HCT116 (cell line): ENCODE data around the gene TRIM6. TPM values are rescaled to one million over a fixed set of nuclear protein-coding genes. Genes with fewer than 3 reads are reported as not detected.

ENCODE experiments used
- ATAC-seq: fragments of 200-7000 bp; cut with Tn5 transposase; 2 replicates; pipeline ENCODE4 v1.9.1; 2020; ENCODE audit warnings: mild to moderate bottlenecking, moderate library complexity
- BruUV-seq: library from RNA; stranded (reverse); fragments of 400-500 nt; replicated peaks from 2 replicates; lab custom pipeline; 2021; lab: Mats Ljungman, UMichigan
- CTCF ChIA-PET: fragments of 300-600 bp; sonication (Branson Sonifier 250); formaldehyde crosslinking; loops from one replicate; lab custom pipeline; 2021; ENCODE audit warnings: antibody characterized with exemption; lab: Charles Lee
- POLR2A ChIA-PET: fragments of 300-600, 350-600 bp; sonication (Branson Sonifier 250); formaldehyde crosslinking; loops from one replicate; lab custom pipeline; 2021; ENCODE audit warnings: antibody characterized with exemption; lab: Charles Lee
- RAD21 ChIA-PET, 2 experiments: fragments of 300-600 bp; sonication (Branson Sonifier 250); formaldehyde crosslinking; loops; one replicate each; lab custom pipeline; 2023; ENCODE audit warnings: low total read pairs in 2 of 2; ENCODE audit not compliant: uncharacterized antibody in 2 of 2, unreplicated experiment in 2 of 2, low non-redundant PET in 1 of 2; lab: Charles Lee
- DNase-seq: peaks from one replicate; pipeline ENCODE4 v3.0.0-alpha.2; 2010; ENCODE audit warnings: low read depth, low spot score
- H2AFZ ChIP-seq: fragments of 200-600 bp; shearing (Covaris generic), sonication (generic); 2 replicates; pipeline ENCODE4 v1.6.1; 2017; ENCODE audit warnings: low read depth, mixed run types, mixed read lengths, antibody characterized with exemption, low read length; ENCODE audit not compliant: poor library complexity, severe bottlenecking
- H3K27ac ChIP-seq: 2 replicates; pipeline ENCODE4 v1.5.1; 2012; ENCODE audit warnings: low read depth, low read length
- H3K27me3 ChIP-seq: fragments of 200-600 bp; sonication (generic); 2 replicates; pipeline ENCODE4 v1.6.1; 2016; ENCODE audit warnings: mixed run types, low read length, mixed read lengths; ENCODE audit not compliant: insufficient read depth
- H3K36me3 ChIP-seq, 2 experiments: fragments of 200-500 bp in 1 of 2; fragments of 200-600 bp in 1 of 2; sonication (Bioruptor generic) in 1 of 2; sonication (generic) in 1 of 2; 2 replicates each; pipeline versions ENCODE4 v1.5.1 to v1.6.1; 2014 to 2016; ENCODE audit warnings: low read length in 2 of 2, inconsistent platforms in 1 of 2, mixed read lengths in 1 of 2, mixed run types in 1 of 2; ENCODE audit not compliant: insufficient read depth in 2 of 2, control insufficient read depth in 1 of 2
- H3K4me1 ChIP-seq, 2 experiments: fragments of 200-600 bp in 1 of 2; sonication (generic) in 1 of 2; 2 replicates each; pipeline versions ENCODE4 v1.5.1 to v1.6.1; 2012 to 2017; ENCODE audit warnings: low read length in 2 of 2, inconsistent platforms in 1 of 2, mild to moderate bottlenecking in 1 of 2, mixed read lengths in 1 of 2, mixed run types in 1 of 2, moderate library complexity in 1 of 2; ENCODE audit not compliant: insufficient read depth in 2 of 2, control insufficient read depth in 1 of 2
- H3K4me2 ChIP-seq: fragments of 200-600 bp; sonication (generic); 2 replicates; pipeline ENCODE4 v1.6.1; 2017; ENCODE audit warnings: mixed run types, low read length, mixed read lengths
- H3K4me3 ChIP-seq, 2 experiments: fragments of 200-600 bp in 1 of 2; sonication (generic) in 1 of 2; replicated peaks in 1 of 2; 2 replicates each; pipeline ENCODE4 v1.5.1; 2011 to 2016; ENCODE audit warnings: low read length in 2 of 2, control low read depth in 1 of 2, low read depth in 1 of 2, mild to moderate bottlenecking in 1 of 2, mixed read lengths in 1 of 2, mixed run types in 1 of 2
- H3K79me2 ChIP-seq: fragments of 200-600 bp; sonication (generic); 2 replicates; pipeline ENCODE4 v1.6.1; 2017; ENCODE audit warnings: mild to moderate bottlenecking, mixed run types, low read length, moderate library complexity, mixed read lengths; ENCODE audit not compliant: insufficient read depth
- H3K9ac ChIP-seq: fragments of 200-600 bp; sonication (generic); 2 replicates; pipeline ENCODE4 v1.6.1; 2016; ENCODE audit warnings: low read length, mixed read lengths
- H3K9me2 ChIP-seq: fragments of 200-600 bp; sonication (generic), shearing (Covaris generic); 2 replicates; pipeline ENCODE4 v1.6.1; 2017; ENCODE audit warnings: mixed run types, mild to moderate bottlenecking, moderate library complexity; ENCODE audit not compliant: insufficient read depth
- H3K9me3 ChIP-seq, 2 experiments: fragments of 200-500 bp in 1 of 2; fragments of 200-600 bp in 1 of 2; sonication (Bioruptor generic) in 1 of 2; sonication (generic) in 1 of 2; 2 replicates each; pipeline ENCODE4 v1.6.1; 2014 to 2017; ENCODE audit warnings: low read length in 2 of 2, mixed read lengths in 2 of 2, inconsistent platforms in 1 of 2, low read depth in 1 of 2, mild to moderate bottlenecking in 1 of 2, mixed run types in 1 of 2, moderate library complexity in 1 of 2; ENCODE audit not compliant: control insufficient read depth in 1 of 2, insufficient read depth in 1 of 2
- H4K20me1 ChIP-seq: fragments of 200-600 bp; sonication (generic), shearing (Covaris generic); 2 replicates; pipeline ENCODE4 v1.6.1; 2017; ENCODE audit warnings: mixed run types, mild to moderate bottlenecking, moderate library complexity; ENCODE audit not compliant: insufficient read depth
- CEBPB ChIP-seq: IDR thresholded peaks from 2 replicates; pipeline ENCODE4 v1.6.1; 2012; ENCODE audit warnings: low read depth
- ELF1 ChIP-seq: IDR thresholded peaks from 2 replicates; pipeline ENCODE4 v1.6.1; 2012; ENCODE audit warnings: low read depth, borderline replicate concordance
- EZH2 ChIP-seq: fragments of 200-600 bp; sonication (generic); IDR thresholded peaks from 2 replicates; pipeline ENCODE4 v1.6.1; 2017; ENCODE audit warnings: antibody characterized with exemption, mixed run types
- FOSL1 ChIP-seq: IDR thresholded peaks from 2 replicates; pipeline ENCODE4 v1.6.1; 2012; ENCODE audit warnings: low read depth
- POLR2A ChIP-seq: IDR thresholded peaks from 2 replicates; pipeline ENCODE4 v1.7.0; 2011; ENCODE audit warnings: borderline replicate concordance; ENCODE audit not compliant: insufficient read depth, insufficient read length; ENCODE audit errors: extremely low read depth
- RAD21 ChIP-seq: IDR thresholded peaks from 2 replicates; pipeline ENCODE4 v1.6.1; 2012; ENCODE audit warnings: low read depth, mild to moderate bottlenecking
- SIN3A ChIP-seq: IDR thresholded peaks from 2 replicates; pipeline ENCODE4 v1.6.1; 2012; ENCODE audit warnings: low read depth
- SRF ChIP-seq: IDR thresholded peaks from 2 replicates; pipeline ENCODE4 v1.6.1; 2012; ENCODE audit warnings: low read depth
- TCF7L2 ChIP-seq: IDR thresholded peaks from 2 replicates; pipeline ENCODE4 v1.7.0; 2011; ENCODE audit warnings: borderline replicate concordance, inconsistent platforms; ENCODE audit not compliant: insufficient read depth, insufficient read length; ENCODE audit errors: extremely low read depth
- ZNF274 ChIP-seq: fragments of 200-500 bp; sonication (Bioruptor generic); IDR thresholded peaks from 2 replicates; pipeline ENCODE4 v1.6.1; 2014; ENCODE audit warnings: mild to moderate bottlenecking, low read depth, low read length, inconsistent platforms
- intact Hi-C: fragments of 100-400 bp; cut with micrococcal nuclease; formaldehyde crosslinking; loops from 2 replicates; pipeline ENCODE4 v1.10.0; 2022
- total RNA-seq: library from RNA; stranded (reverse); gene quantifications from one replicate; pipeline ENCODE4 v1.2.1, GENCODE V29; 2021; ENCODE audit not compliant: unreplicated experiment
- TF ChIP-seq, protein P1 (sequence below): IDR thresholded peaks from 2 replicates; pipeline ENCODE4 v1.6.1; 2011; ENCODE audit warnings: mild to moderate bottlenecking, low read length, moderate library complexity; ENCODE audit not compliant: insufficient replicate concordance; ENCODE audit errors: extremely low read depth
- TF ChIP-seq, protein P2 (sequence below): IDR thresholded peaks from 2 replicates; pipeline ENCODE4 v1.6.1; 2012; ENCODE audit warnings: low read depth
- TF ChIP-seq, protein P3 (sequence below), 3 experiments: fragments of 200-600 bp in 1 of 3; sonication (generic) in 1 of 3; IDR thresholded peaks in 2 of 3; conservative IDR thresholded peaks in 1 of 3; 2 replicates each; pipeline ENCODE4 v1.5.1; 2012 to 2017; ENCODE audit warnings: low read depth in 2 of 3, low read length in 2 of 3, antibody characterized with exemption in 1 of 3, borderline replicate concordance in 1 of 3, control low read depth in 1 of 3, mild to moderate bottlenecking in 1 of 3, mixed read lengths in 1 of 3, mixed run types in 1 of 3, moderate library complexity in 1 of 3; ENCODE audit not compliant: insufficient read depth in 1 of 3

Gene TRIM6
- total RNA-seq, 1 experiment from 2014 or later = 3.0 TPM

DNA sequence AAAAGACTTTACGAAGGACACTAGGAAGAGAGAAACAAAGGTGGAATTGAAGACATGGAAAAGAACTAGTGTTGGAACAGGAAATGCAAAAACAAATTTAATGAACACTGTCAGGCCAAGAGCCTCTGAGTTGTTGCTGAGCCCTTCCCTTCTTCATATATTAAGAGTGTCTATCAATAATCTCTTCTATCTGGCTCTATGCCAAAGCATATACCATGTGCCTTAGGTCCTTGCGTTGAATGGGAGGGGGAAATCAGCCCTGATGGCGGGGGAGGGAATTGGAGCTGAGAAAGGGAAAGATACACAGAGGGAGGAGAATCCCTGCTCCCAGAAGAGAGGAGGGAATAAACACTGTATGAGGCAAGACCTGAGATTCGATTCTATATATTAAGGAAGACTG lies 21.3 kb upstream of the TRIM6 start:
- H3K9me3 ChIP-seq = no peaks in the 10 kb centered on the region
- H3K79me2 ChIP-seq = no peaks in the 10 kb centered on the region
- H2AFZ ChIP-seq = no peak overlapping the region
- no peaks in the 10 kb centered on the region for H3K36me3 ChIP-seq
- POLR2A ChIA-PET = no interaction called here
- BruUV-seq = no TSS peak
- intact Hi-C loops = no loop called here
- no peaks in the 10 kb centered on the region for H3K9me2 ChIP-seq
- CTCF ChIA-PET = no interaction called here
- TF ChIP-seq EZH2 = no peak
- no peak for TF ChIP-seq RAD21
- TF ChIP-seq ZNF274 = no peak
- no peaks in the 10 kb centered on the region for H4K20me1 ChIP-seq
- H3K27me3 ChIP-seq = peaks cover 36% of the 10 kb centered on the region; the same call in 1 of the 2 replicates
- H3K4me1 ChIP-seq = no peaks in the 10 kb centered on the region
- no peak overlapping the region for H3K9ac ChIP-seq
- DNase-seq (no peak), ATAC-seq (no peak)
- RAD21 ChIA-PET = no interaction called here
- H3K4me3 ChIP-seq = no peak overlapping the region
- H3K4me2 ChIP-seq = no peak overlapping the region
- no peak overlapping the region for H3K27ac ChIP-seq

DNA sequence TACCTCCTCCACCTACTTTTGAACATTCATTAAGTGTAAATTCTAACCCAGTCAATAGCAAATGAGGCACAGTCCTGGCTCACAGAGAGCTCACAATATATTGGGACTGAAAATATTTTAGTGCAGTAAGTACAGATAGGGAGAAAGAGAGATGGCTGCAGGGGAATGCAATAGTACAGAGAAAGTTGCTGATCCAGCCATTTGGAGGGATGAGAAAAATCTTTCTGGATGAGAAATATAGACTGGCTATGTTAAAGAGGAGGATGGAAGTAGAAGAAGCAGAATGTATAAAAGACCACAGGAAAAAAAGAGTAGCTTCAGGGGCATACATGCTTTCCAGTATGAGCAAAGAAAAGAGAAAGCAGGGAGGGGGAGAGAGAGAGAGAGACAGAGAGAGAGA lies 19.3 kb upstream of the TRIM6 start:
- no peaks in the 10 kb centered on the region for H3K79me2 ChIP-seq
- no peaks in the 10 kb centered on the region for H3K9me3 ChIP-seq
- ATAC-seq (no peak), DNase-seq (no peak)
- no TSS peak for BruUV-seq
- no peak overlapping the region for H2AFZ ChIP-seq
- no peaks in the 10 kb centered on the region for H4K20me1 ChIP-seq
- RAD21 ChIA-PET = no interaction called here
- H3K27ac ChIP-seq = no peak overlapping the region
- H3K27me3 ChIP-seq = peaks cover 36% of the 10 kb centered on the region; the same call in 1 of the 2 replicates
- CTCF ChIA-PET = no interaction called here
- intact Hi-C loops = no loop called here
- POLR2A ChIA-PET = no interaction called here
- H3K4me1 ChIP-seq = no peaks in the 10 kb centered on the region
- no peak overlapping the region for H3K4me3 ChIP-seq
- no peak overlapping the region for H3K4me2 ChIP-seq
- no peaks in the 10 kb centered on the region for H3K9me2 ChIP-seq
- H3K9ac ChIP-seq = no peak overlapping the region
- H3K36me3 ChIP-seq = no peaks in the 10 kb centered on the region
- TF ChIP-seq, protein P1, sequence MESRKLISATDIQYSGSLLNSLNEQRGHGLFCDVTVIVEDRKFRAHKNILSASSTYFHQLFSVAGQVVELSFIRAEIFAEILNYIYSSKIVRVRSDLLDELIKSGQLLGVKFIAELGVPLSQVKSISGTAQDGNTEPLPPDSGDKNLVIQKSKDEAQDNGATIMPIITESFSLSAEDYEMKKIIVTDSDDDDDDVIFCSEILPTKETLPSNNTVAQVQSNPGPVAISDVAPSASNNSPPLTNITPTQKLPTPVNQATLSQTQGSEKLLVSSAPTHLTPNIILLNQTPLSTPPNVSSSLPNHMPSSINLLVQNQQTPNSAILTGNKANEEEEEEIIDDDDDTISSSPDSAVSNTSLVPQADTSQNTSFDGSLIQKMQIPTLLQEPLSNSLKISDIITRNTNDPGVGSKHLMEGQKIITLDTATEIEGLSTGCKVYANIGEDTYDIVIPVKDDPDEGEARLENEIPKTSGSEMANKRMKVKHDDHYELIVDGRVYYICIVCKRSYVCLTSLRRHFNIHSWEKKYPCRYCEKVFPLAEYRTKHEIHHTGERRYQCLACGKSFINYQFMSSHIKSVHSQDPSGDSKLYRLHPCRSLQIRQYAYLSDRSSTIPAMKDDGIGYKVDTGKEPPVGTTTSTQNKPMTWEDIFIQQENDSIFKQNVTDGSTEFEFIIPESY = no peak
- TF ChIP-seq TCF7L2 = no peak
- no peak for TF ChIP-seq ELF1
- TF ChIP-seq SIN3A = no peak
- TF ChIP-seq EZH2 = no peak
- TF ChIP-seq CEBPB = no peak
- no peak for TF ChIP-seq FOSL1
- no peak for TF ChIP-seq POLR2A
- TF ChIP-seq, protein P2, sequence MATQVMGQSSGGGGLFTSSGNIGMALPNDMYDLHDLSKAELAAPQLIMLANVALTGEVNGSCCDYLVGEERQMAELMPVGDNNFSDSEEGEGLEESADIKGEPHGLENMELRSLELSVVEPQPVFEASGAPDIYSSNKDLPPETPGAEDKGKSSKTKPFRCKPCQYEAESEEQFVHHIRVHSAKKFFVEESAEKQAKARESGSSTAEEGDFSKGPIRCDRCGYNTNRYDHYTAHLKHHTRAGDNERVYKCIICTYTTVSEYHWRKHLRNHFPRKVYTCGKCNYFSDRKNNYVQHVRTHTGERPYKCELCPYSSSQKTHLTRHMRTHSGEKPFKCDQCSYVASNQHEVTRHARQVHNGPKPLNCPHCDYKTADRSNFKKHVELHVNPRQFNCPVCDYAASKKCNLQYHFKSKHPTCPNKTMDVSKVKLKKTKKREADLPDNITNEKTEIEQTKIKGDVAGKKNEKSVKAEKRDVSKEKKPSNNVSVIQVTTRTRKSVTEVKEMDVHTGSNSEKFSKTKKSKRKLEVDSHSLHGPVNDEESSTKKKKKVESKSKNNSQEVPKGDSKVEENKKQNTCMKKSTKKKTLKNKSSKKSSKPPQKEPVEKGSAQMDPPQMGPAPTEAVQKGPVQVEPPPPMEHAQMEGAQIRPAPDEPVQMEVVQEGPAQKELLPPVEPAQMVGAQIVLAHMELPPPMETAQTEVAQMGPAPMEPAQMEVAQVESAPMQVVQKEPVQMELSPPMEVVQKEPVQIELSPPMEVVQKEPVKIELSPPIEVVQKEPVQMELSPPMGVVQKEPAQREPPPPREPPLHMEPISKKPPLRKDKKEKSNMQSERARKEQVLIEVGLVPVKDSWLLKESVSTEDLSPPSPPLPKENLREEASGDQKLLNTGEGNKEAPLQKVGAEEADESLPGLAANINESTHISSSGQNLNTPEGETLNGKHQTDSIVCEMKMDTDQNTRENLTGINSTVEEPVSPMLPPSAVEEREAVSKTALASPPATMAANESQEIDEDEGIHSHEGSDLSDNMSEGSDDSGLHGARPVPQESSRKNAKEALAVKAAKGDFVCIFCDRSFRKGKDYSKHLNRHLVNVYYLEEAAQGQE = no peak
- TF ChIP-seq, protein P3, sequence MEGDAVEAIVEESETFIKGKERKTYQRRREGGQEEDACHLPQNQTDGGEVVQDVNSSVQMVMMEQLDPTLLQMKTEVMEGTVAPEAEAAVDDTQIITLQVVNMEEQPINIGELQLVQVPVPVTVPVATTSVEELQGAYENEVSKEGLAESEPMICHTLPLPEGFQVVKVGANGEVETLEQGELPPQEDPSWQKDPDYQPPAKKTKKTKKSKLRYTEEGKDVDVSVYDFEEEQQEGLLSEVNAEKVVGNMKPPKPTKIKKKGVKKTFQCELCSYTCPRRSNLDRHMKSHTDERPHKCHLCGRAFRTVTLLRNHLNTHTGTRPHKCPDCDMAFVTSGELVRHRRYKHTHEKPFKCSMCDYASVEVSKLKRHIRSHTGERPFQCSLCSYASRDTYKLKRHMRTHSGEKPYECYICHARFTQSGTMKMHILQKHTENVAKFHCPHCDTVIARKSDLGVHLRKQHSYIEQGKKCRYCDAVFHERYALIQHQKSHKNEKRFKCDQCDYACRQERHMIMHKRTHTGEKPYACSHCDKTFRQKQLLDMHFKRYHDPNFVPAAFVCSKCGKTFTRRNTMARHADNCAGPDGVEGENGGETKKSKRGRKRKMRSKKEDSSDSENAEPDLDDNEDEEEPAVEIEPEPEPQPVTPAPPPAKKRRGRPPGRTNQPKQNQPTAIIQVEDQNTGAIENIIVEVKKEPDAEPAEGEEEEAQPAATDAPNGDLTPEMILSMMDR (IDR thresholded peaks at IDR 0.05 in 2 of 3, conservative IDR thresholded peaks at IDR 0.05 in 1 of 3; ENCODE audit: borderline replicate concordance in 1 of 3, insufficient read depth in 1 of 3, low read depth in 2 of 3, low read length in 2 of 3) = no peak
- TF ChIP-seq SRF = no peak
